ENCODE measurements around the gene ADARB2. TPM values are rescaled to one million over a fixed set of nuclear protein-coding genes. Genes with fewer than 3 reads are reported as not detected.
A peak's percentile ranks its signal among the peaks of the same experiment; 100 is the strongest.

Gene ADARB2
- total RNA-seq, 1 donor from 2014 or later, result 38.7 TPM

GRCh38 chr10:1278306-1278705, 459.0 kb downstream of the ADARB2 start:
- Mint-ChIP-seq H3K27me3 (ENCODE audit: unreplicated experiment) (no peaks in the 10 kb centered on the region), H3K27ac (ENCODE audit: unreplicated experiment) (peak overlapping the region; percentile 1), H3K36me3 (ENCODE audit: unreplicated experiment) (peaks cover 5% of the 10 kb centered on the region), H3K4me1 (ENCODE audit: unreplicated experiment) (peaks cover 33% of the 10 kb centered on the region), H3K4me3 (ENCODE audit: unreplicated experiment) (no peak overlapping the region), H3K9me3 (ENCODE audit: unreplicated experiment) (no peaks in the 10 kb centered on the region)
- TF ChIP-seq CTCF (IDR thresholded peaks at IDR 0.05), result no peak
- no peak for DNase-seq (ENCODE audit: extremely low spot score, unreplicated experiment)

- Mint-ChIP-seq H3K36me3 (ENCODE audit: unreplicated experiment) (peaks cover 2% of the 10 kb centered on the region), H3K9me3 (ENCODE audit: unreplicated experiment) (no peaks in the 10 kb centered on the region), H3K27ac (ENCODE audit: unreplicated experiment) (peak overlapping the region; percentile 86), H3K27me3 (ENCODE audit: unreplicated experiment) (no peaks in the 10 kb centered on the region), H3K4me3 (ENCODE audit: unreplicated experiment) (no peak overlapping the region), H3K4me1 (ENCODE audit: unreplicated experiment) (peaks cover 36% of the 10 kb centered on the region)
- no peak for TF ChIP-seq CTCF (IDR thresholded peaks at IDR 0.05)
- no peak for DNase-seq (ENCODE audit: extremely low spot score, unreplicated experiment)
Measured at GRCh38 chr10:1274701-1275544, 462.4 kb downstream of the ADARB2 start.

GRCh38 chr10:1274111-1274661, 463.1 kb downstream of the ADARB2 start:
- H3K27ac Mint-ChIP-seq (ENCODE audit: unreplicated experiment), result peak overlapping the region; percentile 86
- no peak for DNase-seq (ENCODE audit: extremely low spot score, unreplicated experiment)
- no peak for TF ChIP-seq CTCF (IDR thresholded peaks at IDR 0.05)
- H3K27me3 Mint-ChIP-seq (ENCODE audit: unreplicated experiment), result no peaks in the 10 kb centered on the region
- H3K4me3 Mint-ChIP-seq (ENCODE audit: unreplicated experiment), result peak overlapping the region; percentile 18
- no peaks in the 10 kb centered on the region for H3K9me3 Mint-ChIP-seq (ENCODE audit: unreplicated experiment)
- H3K4me1 Mint-ChIP-seq (ENCODE audit: unreplicated experiment), result peaks cover 39% of the 10 kb centered on the region
- peaks cover 2% of the 10 kb centered on the region for H3K36me3 Mint-ChIP-seq (ENCODE audit: unreplicated experiment)

GRCh38 chr10:1273372-1274105, 463.8 kb downstream of the ADARB2 start:
- no peak for DNase-seq (ENCODE audit: extremely low spot score, unreplicated experiment)
- H3K27ac Mint-ChIP-seq (ENCODE audit: unreplicated experiment), result peak overlapping the region; percentile 86
- no peaks in the 10 kb centered on the region for H3K9me3 Mint-ChIP-seq (ENCODE audit: unreplicated experiment)
- H3K27me3 Mint-ChIP-seq (ENCODE audit: unreplicated experiment), result no peaks in the 10 kb centered on the region
- H3K4me3 Mint-ChIP-seq (ENCODE audit: unreplicated experiment), result no peak overlapping the region
- TF ChIP-seq CTCF (IDR thresholded peaks at IDR 0.05), result no peak
- peaks cover 2% of the 10 kb centered on the region for H3K36me3 Mint-ChIP-seq (ENCODE audit: unreplicated experiment)
- peaks cover 44% of the 10 kb centered on the region for H3K4me1 Mint-ChIP-seq (ENCODE audit: unreplicated experiment)

GRCh38 chr10:1272777-1273161, 464.6 kb downstream of the ADARB2 start:
- Mint-ChIP-seq H3K36me3 (ENCODE audit: unreplicated experiment) (peaks cover 2% of the 10 kb centered on the region), H3K27ac (ENCODE audit: unreplicated experiment) (no peak overlapping the region), H3K27me3 (ENCODE audit: unreplicated experiment) (no peaks in the 10 kb centered on the region), H3K9me3 (ENCODE audit: unreplicated experiment) (no peaks in the 10 kb centered on the region), H3K4me1 (ENCODE audit: unreplicated experiment) (peaks cover 48% of the 10 kb centered on the region), H3K4me3 (ENCODE audit: unreplicated experiment) (no peak overlapping the region)
- no peak for TF ChIP-seq CTCF (IDR thresholded peaks at IDR 0.05)
- DNase-seq (ENCODE audit: extremely low spot score, unreplicated experiment), result no peak
